Body of pancreas (tissue), 4 donors: ENCODE measurements around the gene R3HDM2. TPM values are rescaled to one million over a fixed set of nuclear protein-coding genes. Genes with fewer than 3 reads are reported as not detected.

ENCODE experiments used
- ATAC-seq: fragments of 150-250 bp; one replicate; pipeline ENCODE4 v1.9.1; 2016
- DNase-seq, 4 donors: peaks; one replicate each; pipeline ENCODE4 v3.0.0-alpha.2; 2019
- H3K27ac ChIP-seq, 4 donors: fragments of 200-600 bp; sonication (generic); 1 replicate in 3 of 4; 2 replicates in 1 of 4; pipeline versions ENCODE4 v1.5.1 to v1.6.1; 2016 to 2019; ENCODE audit warnings: mild to moderate bottlenecking in 1 of 4, mixed read lengths in 1 of 4, moderate library complexity in 1 of 4
- H3K27me3 ChIP-seq, 2 donors: fragments of 200-600 bp; sonication (generic); one replicate each; pipeline ENCODE4 v1.6.0; 2016; ENCODE audit warnings: mild to moderate bottlenecking in 1 of 2
- H3K36me3 ChIP-seq, 2 donors: fragments of 200-600 bp; sonication (generic); replicated peaks in 1 of 2; 2 replicates each; pipeline ENCODE4 v1.5.1; 2016; ENCODE audit warnings: low read depth in 2 of 2; ENCODE audit not compliant: insufficient read depth in 1 of 2
- H3K4me1 ChIP-seq: fragments of 200-600 bp; sonication (generic); one replicate; pipeline ENCODE4 v1.6.0; 2016
- H3K4me3 ChIP-seq, 2 donors: fragments of 200-600 bp; sonication (generic); 1 replicate in 1 of 2; 2 replicates in 1 of 2; pipeline ENCODE4 v1.5.1; 2016 to 2019
- H3K9me3 ChIP-seq, 3 donors: fragments of 200-600 bp; sonication (generic); 1 replicate in 2 of 3; 2 replicates in 1 of 3; pipeline ENCODE4 v1.5.1; 2016
- POLR2A ChIP-seq, 3 donors: fragments of 450-650 bp; IDR thresholded peaks; one replicate each; pipeline ENCODE4 v1.6.1; 2016; ENCODE audit warnings: antibody characterized with exemption in 3 of 3, mild to moderate bottlenecking in 2 of 3
- WGBS, 2 donors: methylation state at CpG; one replicate each; pipeline ENCODE4 v1.1.5; 2017; 5-methylcytosine and 5-hydroxymethylcytosine counted together
- intact Hi-C: fragments of 100-400 bp; cut with DNase I; formaldehyde crosslinking; loops from one replicate; pipeline ENCODE4 v1.15.1; 2023
- total RNA-seq, 2 donors: library from RNA; depleted of rRNA; stranded (reverse); fragments of >200 nt; gene quantifications; one replicate each; pipeline ENCODE4 v1.1.0, GENCODE V29; 2016
- TF ChIP-seq, protein P1 (sequence below), 7 experiments: fragments of 450-650 bp in 4 of 7; fragments of 200-600 bp in 3 of 7; sonication (generic) in 3 of 7; IDR thresholded peaks; one replicate each; pipeline ENCODE4 v1.5.1; 2016 to 2019; ENCODE audit warnings: antibody characterized with exemption in 7 of 7

The R3HDM2 gene
- total RNA-seq, 2 donors from 2014 or later: 16.1 to 41.9 TPM

DNA sequence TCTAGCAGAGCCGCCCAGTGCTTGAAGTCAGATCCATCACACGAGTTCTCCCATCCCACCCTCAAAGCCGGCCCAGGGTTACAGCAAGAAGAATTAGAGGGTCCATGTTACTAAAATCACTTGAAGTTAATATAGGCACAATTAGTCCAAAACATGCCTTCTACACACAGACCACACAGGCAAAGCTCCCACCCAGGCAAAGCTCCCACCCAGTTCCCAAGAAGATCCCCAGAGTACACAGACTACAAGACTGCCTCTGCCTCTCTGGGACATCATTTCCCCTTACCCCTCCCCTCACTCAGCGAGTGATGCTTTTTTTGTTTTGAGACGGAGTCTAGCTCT is 32.0 kb upstream of the R3HDM2 start:
- no peak for ATAC-seq
- intact Hi-C loops: no loop called here
- 26 to 31% methylated on average over 5 of the region's 5 CpGs for WGBS, 2 donors
- Histone ChIP-seq H3K27me3 (no peaks in the 10 kb centered on the region), H3K36me3 (no peaks in the 10 kb centered on the region), H3K9me3 (no peaks in the 10 kb centered on the region), H3K27ac (peak overlapping the region in 2 of 4 donors; percentile 73 to 80), H3K4me1 (peaks cover 22% of the 10 kb centered on the region), H3K4me3 (no peak overlapping the region)
- DNase-seq: no peak
- TF ChIP-seq, protein P1, sequence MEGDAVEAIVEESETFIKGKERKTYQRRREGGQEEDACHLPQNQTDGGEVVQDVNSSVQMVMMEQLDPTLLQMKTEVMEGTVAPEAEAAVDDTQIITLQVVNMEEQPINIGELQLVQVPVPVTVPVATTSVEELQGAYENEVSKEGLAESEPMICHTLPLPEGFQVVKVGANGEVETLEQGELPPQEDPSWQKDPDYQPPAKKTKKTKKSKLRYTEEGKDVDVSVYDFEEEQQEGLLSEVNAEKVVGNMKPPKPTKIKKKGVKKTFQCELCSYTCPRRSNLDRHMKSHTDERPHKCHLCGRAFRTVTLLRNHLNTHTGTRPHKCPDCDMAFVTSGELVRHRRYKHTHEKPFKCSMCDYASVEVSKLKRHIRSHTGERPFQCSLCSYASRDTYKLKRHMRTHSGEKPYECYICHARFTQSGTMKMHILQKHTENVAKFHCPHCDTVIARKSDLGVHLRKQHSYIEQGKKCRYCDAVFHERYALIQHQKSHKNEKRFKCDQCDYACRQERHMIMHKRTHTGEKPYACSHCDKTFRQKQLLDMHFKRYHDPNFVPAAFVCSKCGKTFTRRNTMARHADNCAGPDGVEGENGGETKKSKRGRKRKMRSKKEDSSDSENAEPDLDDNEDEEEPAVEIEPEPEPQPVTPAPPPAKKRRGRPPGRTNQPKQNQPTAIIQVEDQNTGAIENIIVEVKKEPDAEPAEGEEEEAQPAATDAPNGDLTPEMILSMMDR (IDR thresholded peaks at IDR 0.05): peak in 2 of 7 experiments; percentile 3 to 6
- no peak for TF ChIP-seq POLR2A (IDR thresholded peaks at IDR 0.05)

DNA sequence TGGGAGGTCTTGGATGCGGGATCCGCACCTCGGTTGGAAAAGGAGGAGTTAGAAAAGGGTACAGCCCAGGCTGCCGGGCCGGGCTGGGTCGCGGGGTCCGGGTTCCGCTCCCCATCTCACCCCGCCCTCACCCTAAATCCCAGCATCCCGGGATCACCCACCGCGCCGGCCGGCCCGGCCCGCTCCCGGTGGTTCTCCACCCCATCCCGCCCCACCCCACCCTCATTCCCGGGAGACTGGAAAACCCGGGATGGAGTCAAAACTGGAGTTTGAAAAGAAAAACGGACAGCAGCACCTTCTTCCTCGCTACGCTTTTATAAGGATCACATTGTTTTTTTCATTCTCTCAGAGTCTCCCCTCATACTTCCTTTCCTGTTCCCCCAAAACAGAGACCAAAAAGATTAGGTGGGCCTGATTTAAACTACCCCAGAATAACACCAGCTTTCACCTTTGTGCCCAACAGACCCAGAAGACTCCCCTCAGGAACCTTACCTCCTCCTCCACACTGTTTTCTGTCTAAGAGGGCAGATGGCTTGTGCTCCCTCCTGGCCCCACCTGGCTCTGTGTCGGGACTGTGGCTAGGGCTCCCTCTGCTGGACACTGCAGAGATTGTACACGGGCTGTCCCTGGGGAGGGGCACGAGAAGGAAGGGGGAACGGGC is 31.5 kb upstream of the R3HDM2 start:
- 0 to 1% methylated on average over 9 to 28 of the region's 28 CpGs for WGBS, 2 donors
- H3K4me1 ChIP-seq: peaks cover 22% of the 10 kb centered on the region
- intact Hi-C loops: no loop called here

DNA sequence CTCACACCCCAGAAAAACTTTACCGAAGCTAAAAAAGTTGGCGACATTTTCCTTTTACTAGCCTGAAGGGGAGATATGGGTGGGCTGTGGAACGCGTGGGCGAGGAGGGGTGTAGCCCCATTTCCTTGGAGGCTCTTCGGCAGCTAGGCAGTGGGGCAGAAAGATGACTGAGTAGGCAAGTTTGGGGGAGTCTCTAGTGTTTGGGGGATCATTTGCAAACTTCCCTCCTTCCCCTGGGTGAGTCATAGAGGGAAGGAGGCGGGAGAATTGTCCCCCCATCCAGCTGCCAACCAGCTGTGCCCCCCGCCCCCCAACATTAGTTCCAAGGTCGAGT is 31.0 kb upstream of the R3HDM2 start:
- intact Hi-C loops: no loop called here
- WGBS, 2 donors: 0 to 1% methylated on average over 7 to 9 of the region's 9 CpGs
- H3K4me3 ChIP-seq: peak overlapping the region in 1 of 2 donors; percentile 17
- H3K9me3 ChIP-seq: no peaks in the 10 kb centered on the region
- H3K27ac ChIP-seq: peak overlapping the region in 3 of 4 donors; percentile 62 to 80 (median 73)
- H3K4me1 ChIP-seq: peaks cover 22% of the 10 kb centered on the region
- H3K27me3 ChIP-seq: no peaks in the 10 kb centered on the region
- H3K36me3 ChIP-seq: no peaks in the 10 kb centered on the region
- DNase-seq (no peak), ATAC-seq (no peak)
- TF ChIP-seq, protein P1 (IDR thresholded peaks at IDR 0.05): no peak
- no peak for TF ChIP-seq POLR2A (IDR thresholded peaks at IDR 0.05)

More for the DNA sequence above, 31.5 kb upstream of the R3HDM2 start:
- TF ChIP-seq, protein P1 (IDR thresholded peaks at IDR 0.05): peak; percentile 88 to 96 (median 95)
- peak in 2 of 3 donors; percentile 39 to 42 for TF ChIP-seq POLR2A (IDR thresholded peaks at IDR 0.05)
- Histone ChIP-seq H3K9me3 (no peaks in the 10 kb centered on the region), H3K4me3 (peak overlapping the region in 1 of 2 donors; percentile 17), H3K27me3 (no peaks in the 10 kb centered on the region), H3K27ac (peak overlapping the region; percentile 62 to 86 (median 76)), H3K36me3 (no peaks in the 10 kb centered on the region)
- ATAC-seq (peak; percentile 83), DNase-seq (peak; percentile 87 to 90 (median 88))

DNA sequence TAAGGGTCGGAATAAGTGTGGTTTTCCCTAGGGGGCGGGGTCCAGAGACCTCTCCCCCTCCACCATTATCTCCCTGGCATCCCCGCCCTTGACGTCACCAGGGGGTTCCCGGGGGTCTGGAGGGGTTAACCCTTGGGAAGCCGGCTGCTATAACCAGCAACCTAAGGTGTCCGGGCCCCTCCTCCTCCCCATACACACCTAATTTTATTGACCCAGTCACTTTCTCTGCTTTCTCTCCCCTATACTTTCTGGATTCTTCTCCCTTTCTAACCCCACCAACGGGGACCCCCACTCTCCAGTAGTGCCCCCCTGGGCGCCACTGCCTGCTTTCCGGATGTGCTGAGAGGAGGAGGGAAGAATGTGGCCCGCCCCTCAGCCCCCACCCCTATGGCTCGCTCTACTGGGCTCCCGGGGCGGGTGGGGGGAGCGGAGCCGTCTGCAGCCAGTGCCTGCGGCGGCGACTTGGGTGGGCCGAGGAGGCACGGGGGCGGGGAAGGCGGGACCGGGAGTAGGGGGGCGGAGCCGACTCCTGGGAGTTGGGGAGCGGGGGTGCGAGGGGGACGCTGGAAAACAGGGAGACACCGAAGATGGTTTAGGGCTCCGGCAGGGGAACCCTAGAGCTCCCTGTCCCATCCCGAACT is 30.6 kb upstream of the R3HDM2 start:
- intact Hi-C loops: no loop called here
- DNase-seq (peak in 2 of 4 donors; percentile 47 to 53), ATAC-seq (no peak)
- H3K36me3 ChIP-seq: no peaks in the 10 kb centered on the region
- no peaks in the 10 kb centered on the region for H3K9me3 ChIP-seq
- 0 to 1% methylated on average over 24 to 30 of the region's 32 CpGs for whole genome bisulfite sequencing, 2 donors
- peak overlapping the region in 1 of 2 donors; percentile 17 for H3K4me3 ChIP-seq
- TF ChIP-seq, protein P1 (IDR thresholded peaks at IDR 0.05): no peak
- TF ChIP-seq POLR2A (IDR thresholded peaks at IDR 0.05): no peak
- peak overlapping the region in 1 of 4 donors; percentile 62 for H3K27ac ChIP-seq
- H3K4me1 ChIP-seq: peaks cover 22% of the 10 kb centered on the region
- no peaks in the 10 kb centered on the region for H3K27me3 ChIP-seq
